HepG2 (cell line): ENCODE data around the gene METTL26. TPM values are rescaled to one million over a fixed set of nuclear protein-coding genes. Genes with fewer than 3 reads are reported as not detected.

Source experiments
- BCL6 ChIP-seq: IDR thresholded peaks from 2 replicates; pipeline ENCODE4 v1.6.1; 2016; ENCODE audit warnings: missing genetic modification reagents, missing compliant biosample characterization
- CENPT ChIP-seq: sonication (generic); formaldehyde crosslinking; IDR thresholded peaks from 2 replicates; pipeline ENCODE4 v1.8.0; 2022; ENCODE audit warnings: low read depth, mild to moderate bottlenecking, moderate library complexity, missing genetic modification reagents
- EHMT2 ChIP-seq: fragments of 200-600 bp; sonication (generic); IDR thresholded peaks from 2 replicates; pipeline ENCODE4 v1.7.0; 2017; ENCODE audit warnings: antibody characterized with exemption, low read depth, low read length, borderline replicate concordance
- KAT8 ChIP-seq: IDR thresholded peaks from 2 replicates; pipeline ENCODE4 v1.6.1; 2016; ENCODE audit warnings: missing genetic modification reagents, missing compliant biosample characterization
- NFATC3 ChIP-seq: sonication (generic); formaldehyde crosslinking; IDR thresholded peaks from 2 replicates; pipeline ENCODE4 v1.5.1; 2020; ENCODE audit warnings: mild to moderate bottlenecking, missing genetic modification reagents
- PITX1 ChIP-seq: sonication (generic); formaldehyde crosslinking; IDR thresholded peaks from 2 replicates; pipeline ENCODE4 v1.5.1; 2020; ENCODE audit warnings: mild to moderate bottlenecking, missing genetic modification reagents
- RBFOX2 ChIP-seq: fragments of 200-400 bp; formaldehyde crosslinking; IDR thresholded peaks from 2 replicates; pipeline ENCODE4 v1.6.1; 2017; ENCODE audit warnings: low read depth, mild to moderate bottlenecking, low read length
- SP5 ChIP-seq: IDR thresholded peaks from 2 replicates; pipeline ENCODE4 v1.6.1; 2016; ENCODE audit warnings: low read depth, borderline replicate concordance
- TCF7 ChIP-seq: sonication (generic); IDR thresholded peaks from 2 replicates; pipeline ENCODE4 v1.6.1; 2016; ENCODE audit warnings: antibody characterized with exemption, low read depth
- ZBTB7B ChIP-seq: sonication (generic); formaldehyde crosslinking; IDR thresholded peaks from 2 replicates; pipeline ENCODE4 v1.4.0; 2020; ENCODE audit warnings: missing genetic modification reagents
- ZNF251 ChIP-seq: sonication (generic); formaldehyde crosslinking; IDR thresholded peaks from 2 replicates; pipeline ENCODE4 v1.9.0; 2021; ENCODE audit warnings: mild to moderate bottlenecking, missing genetic modification reagents
- ZNF354B ChIP-seq: sonication (generic); formaldehyde crosslinking; IDR thresholded peaks from 2 replicates; pipeline ENCODE4 v1.8.0; 2022; ENCODE audit warnings: mild to moderate bottlenecking, missing genetic modification reagents
- ZNF382 ChIP-seq: sonication (generic); formaldehyde crosslinking; IDR thresholded peaks from 2 replicates; pipeline ENCODE4 v1.5.0; 2020; ENCODE audit warnings: missing genetic modification reagents, mild to moderate bottlenecking, borderline replicate concordance
- polyA plus RNA-seq, 8 experiments: library from polyadenylated mRNA; depleted of rRNA in 3 of 8; stranded (reverse) in 7 of 8; unstranded in 1 of 8; fragments of >200 nt; fragmentation: Illumina TruSeq in 4 of 8; extraction: Trizol in 4 of 8; gene quantifications; 2 replicates each; pipeline versions ENCODE4 v1.2.1 to v1.2.3, GENCODE V29; 2011 to 2016; ENCODE audit warnings: low read depth in 4 of 8, missing spikeins in 1 of 8, mixed read lengths in 1 of 8; ENCODE audit not compliant: insufficient read depth in 1 of 8
- total RNA-seq, 5 experiments: library from RNA; depleted of rRNA; stranded (reverse); fragments of >200 nt; fragmentation: Illumina TruSeq; extraction: Trizol; gene quantifications; 2 replicates each; pipeline ENCODE4 v1.2.3, GENCODE V29; 2016; ENCODE audit warnings: low read depth in 1 of 5
- TF ChIP-seq, protein P1 (sequence below): sonication (generic); formaldehyde crosslinking; IDR thresholded peaks from 2 replicates; pipeline ENCODE4 v1.8.1; 2023; ENCODE audit warnings: missing genetic modification reagents, mild to moderate bottlenecking, borderline replicate concordance
- TF ChIP-seq, protein P2 (sequence below): IDR thresholded peaks from 2 replicates; pipeline ENCODE4 v1.4.0; 2020; ENCODE audit warnings: mild to moderate bottlenecking, missing genetic modification reagents
- TF ChIP-seq, protein P3 (sequence below): sonication (generic); formaldehyde crosslinking; IDR thresholded peaks from 2 replicates; pipeline ENCODE4 v1.5.0; 2020; ENCODE audit warnings: missing genetic modification reagents
- TF ChIP-seq, protein P4 (sequence below): sonication (generic); formaldehyde crosslinking; IDR thresholded peaks from 2 replicates; pipeline ENCODE4 v1.5.0; 2020; ENCODE audit warnings: missing genetic modification reagents

Gene METTL26
- total and polyA plus RNA-seq, 2 of the 13 experiments (the other 11 are each of a cell fraction or from before 2014, with no cell fraction given): 65.5 to 70.1 TPM

DNA sequence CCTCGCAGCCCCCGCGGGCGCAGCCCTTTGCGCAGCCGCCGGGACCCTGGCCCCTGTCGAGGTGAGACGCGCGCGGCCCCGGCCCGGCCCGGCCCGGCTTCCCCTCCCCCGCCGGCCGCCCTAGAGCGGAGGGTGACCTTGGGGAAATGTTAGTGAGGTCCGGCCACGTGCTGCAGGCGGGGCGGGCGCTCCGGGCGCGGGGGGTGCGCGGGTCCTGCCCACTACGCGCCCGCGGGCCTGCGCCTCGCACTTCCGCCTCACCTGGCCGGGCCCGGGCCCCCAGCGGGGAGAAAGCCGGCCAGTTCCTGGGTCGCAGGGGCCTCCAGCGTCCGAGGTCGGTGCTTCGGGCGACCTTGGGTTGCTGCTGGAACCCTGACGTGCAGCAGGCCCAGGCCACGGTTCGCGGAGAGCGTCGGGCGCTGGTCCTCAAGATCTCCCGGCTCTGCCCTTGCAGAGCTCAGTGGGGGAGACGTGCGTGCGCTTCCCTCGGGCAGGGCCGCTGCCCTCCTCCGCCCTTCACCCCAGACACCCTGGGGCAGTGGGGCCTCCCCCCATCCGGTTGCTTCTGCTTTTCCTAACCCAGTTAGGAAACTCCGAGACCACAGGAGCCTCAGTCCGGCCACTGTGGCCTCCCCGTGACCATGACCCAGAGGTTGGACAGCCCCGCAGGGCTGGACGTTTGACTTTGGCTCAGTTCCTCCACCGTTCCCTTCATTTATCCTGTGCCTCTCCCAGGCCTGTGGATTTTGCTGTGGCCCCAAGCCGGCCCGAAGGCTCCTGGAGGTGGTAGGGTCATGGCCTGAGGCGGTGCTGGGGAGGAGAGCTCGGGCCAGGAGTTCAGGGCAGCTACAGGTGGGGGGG, 6.3 kb upstream of the METTL26 start (continued):
- peak; percentile 73 for TF ChIP-seq RBFOX2
- TF ChIP-seq CENPT (CRISPR knock-in tag): peak; percentile 66; the same call in 1 of the 2 replicates
- TF ChIP-seq, protein P1, sequence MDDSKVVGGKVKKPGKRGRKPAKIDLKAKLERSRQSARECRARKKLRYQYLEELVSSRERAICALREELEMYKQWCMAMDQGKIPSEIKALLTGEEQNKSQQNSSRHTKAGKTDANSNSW (CRISPR knock-in tag): no peak
- no peak for TF ChIP-seq EHMT2
- TF ChIP-seq, protein P2, sequence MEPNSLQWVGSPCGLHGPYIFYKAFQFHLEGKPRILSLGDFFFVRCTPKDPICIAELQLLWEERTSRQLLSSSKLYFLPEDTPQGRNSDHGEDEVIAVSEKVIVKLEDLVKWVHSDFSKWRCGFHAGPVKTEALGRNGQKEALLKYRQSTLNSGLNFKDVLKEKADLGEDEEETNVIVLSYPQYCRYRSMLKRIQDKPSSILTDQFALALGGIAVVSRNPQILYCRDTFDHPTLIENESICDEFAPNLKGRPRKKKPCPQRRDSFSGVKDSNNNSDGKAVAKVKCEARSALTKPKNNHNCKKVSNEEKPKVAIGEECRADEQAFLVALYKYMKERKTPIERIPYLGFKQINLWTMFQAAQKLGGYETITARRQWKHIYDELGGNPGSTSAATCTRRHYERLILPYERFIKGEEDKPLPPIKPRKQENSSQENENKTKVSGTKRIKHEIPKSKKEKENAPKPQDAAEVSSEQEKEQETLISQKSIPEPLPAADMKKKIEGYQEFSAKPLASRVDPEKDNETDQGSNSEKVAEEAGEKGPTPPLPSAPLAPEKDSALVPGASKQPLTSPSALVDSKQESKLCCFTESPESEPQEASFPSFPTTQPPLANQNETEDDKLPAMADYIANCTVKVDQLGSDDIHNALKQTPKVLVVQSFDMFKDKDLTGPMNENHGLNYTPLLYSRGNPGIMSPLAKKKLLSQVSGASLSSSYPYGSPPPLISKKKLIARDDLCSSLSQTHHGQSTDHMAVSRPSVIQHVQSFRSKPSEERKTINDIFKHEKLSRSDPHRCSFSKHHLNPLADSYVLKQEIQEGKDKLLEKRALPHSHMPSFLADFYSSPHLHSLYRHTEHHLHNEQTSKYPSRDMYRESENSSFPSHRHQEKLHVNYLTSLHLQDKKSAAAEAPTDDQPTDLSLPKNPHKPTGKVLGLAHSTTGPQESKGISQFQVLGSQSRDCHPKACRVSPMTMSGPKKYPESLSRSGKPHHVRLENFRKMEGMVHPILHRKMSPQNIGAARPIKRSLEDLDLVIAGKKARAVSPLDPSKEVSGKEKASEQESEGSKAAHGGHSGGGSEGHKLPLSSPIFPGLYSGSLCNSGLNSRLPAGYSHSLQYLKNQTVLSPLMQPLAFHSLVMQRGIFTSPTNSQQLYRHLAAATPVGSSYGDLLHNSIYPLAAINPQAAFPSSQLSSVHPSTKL: no peak
- TF ChIP-seq, protein P3, sequence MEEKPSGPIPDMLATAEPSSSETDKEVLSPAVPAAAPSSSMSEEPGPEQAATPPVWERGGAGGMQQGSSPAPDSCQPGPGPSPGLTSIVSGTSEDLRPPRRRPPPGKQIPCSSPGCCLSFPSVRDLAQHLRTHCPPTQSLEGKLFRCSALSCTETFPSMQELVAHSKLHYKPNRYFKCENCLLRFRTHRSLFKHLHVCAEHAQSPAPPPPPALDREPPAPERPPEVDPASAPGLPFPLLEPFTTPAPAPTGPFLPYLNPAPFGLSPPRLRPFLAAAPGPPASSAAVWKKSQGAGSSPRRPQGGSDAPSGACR (CRISPR knock-in tag): no peak
- TF ChIP-seq ZNF354B (CRISPR knock-in tag): 0 out of 2 replicates have a peak, but pooled peaks have one; percentile 35
- TF ChIP-seq ZNF251 (CRISPR knock-in tag): no peak
- TF ChIP-seq, protein P4, sequence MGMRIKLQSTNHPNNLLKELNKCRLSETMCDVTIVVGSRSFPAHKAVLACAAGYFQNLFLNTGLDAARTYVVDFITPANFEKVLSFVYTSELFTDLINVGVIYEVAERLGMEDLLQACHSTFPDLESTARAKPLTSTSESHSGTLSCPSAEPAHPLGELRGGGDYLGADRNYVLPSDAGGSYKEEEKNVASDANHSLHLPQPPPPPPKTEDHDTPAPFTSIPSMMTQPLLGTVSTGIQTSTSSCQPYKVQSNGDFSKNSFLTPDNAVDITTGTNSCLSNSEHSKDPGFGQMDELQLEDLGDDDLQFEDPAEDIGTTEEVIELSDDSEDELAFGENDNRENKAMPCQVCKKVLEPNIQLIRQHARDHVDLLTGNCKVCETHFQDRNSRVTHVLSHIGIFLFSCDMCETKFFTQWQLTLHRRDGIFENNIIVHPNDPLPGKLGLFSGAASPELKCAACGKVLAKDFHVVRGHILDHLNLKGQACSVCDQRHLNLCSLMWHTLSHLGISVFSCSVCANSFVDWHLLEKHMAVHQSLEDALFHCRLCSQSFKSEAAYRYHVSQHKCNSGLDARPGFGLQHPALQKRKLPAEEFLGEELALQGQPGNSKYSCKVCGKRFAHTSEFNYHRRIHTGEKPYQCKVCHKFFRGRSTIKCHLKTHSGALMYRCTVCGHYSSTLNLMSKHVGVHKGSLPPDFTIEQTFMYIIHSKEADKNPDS: no peak
- peak; percentile 13; the same call in 1 of the 2 replicates for TF ChIP-seq BCL6 (CRISPR knock-in tag)
- TF ChIP-seq NFATC3 (CRISPR knock-in tag): no peak
- peak; percentile 59 for TF ChIP-seq PITX1 (CRISPR knock-in tag)
- peak; percentile 58; the same call in 1 of the 2 replicates for TF ChIP-seq ZBTB7B (CRISPR knock-in tag)
- no peak; the same call in 1 of the 2 replicates for TF ChIP-seq KAT8
- no peak for TF ChIP-seq TCF7
- no peak for TF ChIP-seq ZNF382 (CRISPR knock-in tag)
- peak; percentile 75 for TF ChIP-seq SP5 (CRISPR knock-in tag)
